Keratinocyte (primary cell): ENCODE data around the gene MAP1LC3B.

Experiments used
- EZH2 ChIP-seq: IDR thresholded peaks from one replicate; pipeline ENCODE4 v1.6.1; 2012; ENCODE audit warnings: inconsistent platforms, mild to moderate bottlenecking, low read length, moderate library complexity
- TF ChIP-seq, protein P1 (sequence below), 3 experiments: IDR thresholded peaks in 1 of 3; conservative IDR thresholded peaks in 1 of 3; optimal IDR thresholded peaks in 1 of 3; 2 replicates in 2 of 3; 3 replicates in 1 of 3; pipeline versions ENCODE3 to v1.5.1; 2011; ENCODE audit warnings: low read length in 3 of 3, mild to moderate bottlenecking in 3 of 3, moderate library complexity in 2 of 3, control low read depth in 1 of 3, inconsistent platforms in 1 of 3; ENCODE audit not compliant: insufficient read depth in 2 of 3; ENCODE audit errors: extremely low read depth in 1 of 3

DNA sequence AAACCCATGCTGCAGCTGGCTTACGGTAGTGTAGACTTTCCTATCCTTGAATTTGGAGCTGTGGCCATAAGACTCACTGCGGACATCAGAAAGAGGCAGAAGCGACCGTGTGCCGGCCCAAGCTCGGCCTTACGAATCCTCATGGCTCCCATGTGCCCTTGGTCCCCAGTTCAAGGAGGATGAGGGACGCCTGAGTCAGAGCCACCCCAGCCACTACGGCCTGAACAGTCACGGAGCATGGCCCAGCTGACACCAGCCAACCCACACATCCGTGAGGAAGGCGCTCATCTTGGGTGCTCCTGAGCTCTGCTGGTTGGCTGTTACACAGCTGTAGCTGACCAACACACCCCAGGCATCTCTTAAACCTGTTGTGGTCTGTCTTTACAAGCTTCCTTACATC is 56.7 kb downstream of the MAP1LC3B start:
- TF ChIP-seq, protein P1, sequence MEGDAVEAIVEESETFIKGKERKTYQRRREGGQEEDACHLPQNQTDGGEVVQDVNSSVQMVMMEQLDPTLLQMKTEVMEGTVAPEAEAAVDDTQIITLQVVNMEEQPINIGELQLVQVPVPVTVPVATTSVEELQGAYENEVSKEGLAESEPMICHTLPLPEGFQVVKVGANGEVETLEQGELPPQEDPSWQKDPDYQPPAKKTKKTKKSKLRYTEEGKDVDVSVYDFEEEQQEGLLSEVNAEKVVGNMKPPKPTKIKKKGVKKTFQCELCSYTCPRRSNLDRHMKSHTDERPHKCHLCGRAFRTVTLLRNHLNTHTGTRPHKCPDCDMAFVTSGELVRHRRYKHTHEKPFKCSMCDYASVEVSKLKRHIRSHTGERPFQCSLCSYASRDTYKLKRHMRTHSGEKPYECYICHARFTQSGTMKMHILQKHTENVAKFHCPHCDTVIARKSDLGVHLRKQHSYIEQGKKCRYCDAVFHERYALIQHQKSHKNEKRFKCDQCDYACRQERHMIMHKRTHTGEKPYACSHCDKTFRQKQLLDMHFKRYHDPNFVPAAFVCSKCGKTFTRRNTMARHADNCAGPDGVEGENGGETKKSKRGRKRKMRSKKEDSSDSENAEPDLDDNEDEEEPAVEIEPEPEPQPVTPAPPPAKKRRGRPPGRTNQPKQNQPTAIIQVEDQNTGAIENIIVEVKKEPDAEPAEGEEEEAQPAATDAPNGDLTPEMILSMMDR (optimal IDR thresholded peaks at IDR 0.05 in 1 of 3, IDR thresholded peaks at IDR 0.05 in 1 of 3, conservative IDR thresholded peaks at IDR 0.05 in 1 of 3; ENCODE audit: extremely low read depth in 1 of 3, insufficient read depth in 2 of 3, low read length in 3 of 3): no peak
- TF ChIP-seq EZH2: no peak
